Activated CD8-positive, alpha-beta T cell treated with anti-CD3 and anti-CD28 coated beads for 36 hours (primary cell): Measurements from ENCODE around the gene PPOX. TPM values are rescaled to one million over a fixed set of nuclear protein-coding genes. Genes with fewer than 3 reads are reported as not detected.

ENCODE experiments used
- ATAC-seq: fragments of 200-7000 bp; cut with Tn5 transposase; one replicate; pipeline ENCODE4 v1.10.0; 2021; ENCODE audit warnings: mild to moderate bottlenecking, moderate library complexity
- CTCF ChIA-PET: fragments of 350-600 bp; sonication (Branson Sonifier 250); formaldehyde crosslinking; loops from one replicate; lab custom pipeline; 2021; ENCODE audit warnings: antibody characterized with exemption; lab: Charles Lee
- POLR2A ChIA-PET: fragments of 350-600 bp; sonication (Branson Sonifier 250); formaldehyde crosslinking; loops from one replicate; lab custom pipeline; 2021; ENCODE audit warnings: antibody characterized with exemption; lab: Charles Lee
- DNase-seq: peaks from one replicate; pipeline ENCODE4 v3.0.0-alpha.2; 2020
- H3K27ac Mint-ChIP-seq: one replicate; pipeline ENCODE4 v1.8.0; 2021; ENCODE audit warnings: mild to moderate bottlenecking, mixed read lengths
- H3K27me3 Mint-ChIP-seq: one replicate; pipeline ENCODE4 v1.8.0; 2021; ENCODE audit warnings: mixed read lengths
- H3K36me3 Mint-ChIP-seq: one replicate; pipeline ENCODE4 v1.8.0; 2021; ENCODE audit warnings: low read depth, mixed read lengths
- H3K4me1 Mint-ChIP-seq: one replicate; pipeline ENCODE4 v1.8.0; 2021; ENCODE audit warnings: low read depth, mixed read lengths
- H3K4me3 Mint-ChIP-seq: one replicate; pipeline ENCODE4 v1.8.0; 2021; ENCODE audit warnings: mild to moderate bottlenecking, moderate library complexity, mixed read lengths
- H3K9me3 Mint-ChIP-seq: one replicate; pipeline ENCODE4 v1.8.0; 2021; ENCODE audit warnings: mixed read lengths
- intact Hi-C: fragments of 100-400 bp; cut with micrococcal nuclease; formaldehyde crosslinking; loops from one replicate; pipeline ENCODE4 v1.10.0; 2022
- total RNA-seq, 2 experiments: library from RNA; stranded (reverse); gene quantifications; one replicate each; pipeline ENCODE4 v1.2.3, GENCODE V29; 2021
- TF ChIP-seq, protein P1 (sequence below): fragments of 200-600 bp; IDR thresholded peaks from one replicate; pipeline ENCODE4 v1.8.0; 2022; ENCODE audit warnings: antibody characterized with exemption, mild to moderate bottlenecking

Gene PPOX
- total RNA-seq, 2 experiments from 2014 or later = 24.4 to 24.9 TPM

- POLR2A ChIA-PET = interaction anchor here (1.7 to 2.2 kb wide), 2 partner anchors 10 to 13 kb away, joined by 4 to 18 read pairs; partner anchors contain the start of genes NDUFS2 and TOMM40L
- CTCF ChIA-PET = interaction anchor here (1.2 to 18.7 kb wide), 6 partner anchors 8 to 76 kb away, joined by 3 to 306 read pairs (median 31); partner anchors contain the start of genes ADAMTS4, APOA2, NDUFS2 and PPOX
- DNase-seq (no peak), ATAC-seq (no peak)
- TF ChIP-seq, protein P1, sequence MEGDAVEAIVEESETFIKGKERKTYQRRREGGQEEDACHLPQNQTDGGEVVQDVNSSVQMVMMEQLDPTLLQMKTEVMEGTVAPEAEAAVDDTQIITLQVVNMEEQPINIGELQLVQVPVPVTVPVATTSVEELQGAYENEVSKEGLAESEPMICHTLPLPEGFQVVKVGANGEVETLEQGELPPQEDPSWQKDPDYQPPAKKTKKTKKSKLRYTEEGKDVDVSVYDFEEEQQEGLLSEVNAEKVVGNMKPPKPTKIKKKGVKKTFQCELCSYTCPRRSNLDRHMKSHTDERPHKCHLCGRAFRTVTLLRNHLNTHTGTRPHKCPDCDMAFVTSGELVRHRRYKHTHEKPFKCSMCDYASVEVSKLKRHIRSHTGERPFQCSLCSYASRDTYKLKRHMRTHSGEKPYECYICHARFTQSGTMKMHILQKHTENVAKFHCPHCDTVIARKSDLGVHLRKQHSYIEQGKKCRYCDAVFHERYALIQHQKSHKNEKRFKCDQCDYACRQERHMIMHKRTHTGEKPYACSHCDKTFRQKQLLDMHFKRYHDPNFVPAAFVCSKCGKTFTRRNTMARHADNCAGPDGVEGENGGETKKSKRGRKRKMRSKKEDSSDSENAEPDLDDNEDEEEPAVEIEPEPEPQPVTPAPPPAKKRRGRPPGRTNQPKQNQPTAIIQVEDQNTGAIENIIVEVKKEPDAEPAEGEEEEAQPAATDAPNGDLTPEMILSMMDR = no peak
- H3K27me3 Mint-ChIP-seq = no peaks in the 10 kb centered on the region
- H3K4me1 Mint-ChIP-seq = peaks cover 45% of the 10 kb centered on the region
- intact Hi-C loops = no loop called here
- H3K36me3 Mint-ChIP-seq = peaks cover 38% of the 10 kb centered on the region
- H3K4me3 Mint-ChIP-seq = no peak within 1 kb of the TSS
- H3K9me3 Mint-ChIP-seq = no peaks in the 10 kb centered on the region
- H3K27ac Mint-ChIP-seq = peak within 1 kb of the TSS; percentile 61
These were observed 48.9 kb downstream of the PPOX start, which contains the start of gene FCER1G for GRCh38 chr1:161215076-161215475. Gene FCER1G, plus strand, starts transcription at chr1:161215295. Its CDS starts 27 bp downstream, at chr1:161215322.

DNA sequence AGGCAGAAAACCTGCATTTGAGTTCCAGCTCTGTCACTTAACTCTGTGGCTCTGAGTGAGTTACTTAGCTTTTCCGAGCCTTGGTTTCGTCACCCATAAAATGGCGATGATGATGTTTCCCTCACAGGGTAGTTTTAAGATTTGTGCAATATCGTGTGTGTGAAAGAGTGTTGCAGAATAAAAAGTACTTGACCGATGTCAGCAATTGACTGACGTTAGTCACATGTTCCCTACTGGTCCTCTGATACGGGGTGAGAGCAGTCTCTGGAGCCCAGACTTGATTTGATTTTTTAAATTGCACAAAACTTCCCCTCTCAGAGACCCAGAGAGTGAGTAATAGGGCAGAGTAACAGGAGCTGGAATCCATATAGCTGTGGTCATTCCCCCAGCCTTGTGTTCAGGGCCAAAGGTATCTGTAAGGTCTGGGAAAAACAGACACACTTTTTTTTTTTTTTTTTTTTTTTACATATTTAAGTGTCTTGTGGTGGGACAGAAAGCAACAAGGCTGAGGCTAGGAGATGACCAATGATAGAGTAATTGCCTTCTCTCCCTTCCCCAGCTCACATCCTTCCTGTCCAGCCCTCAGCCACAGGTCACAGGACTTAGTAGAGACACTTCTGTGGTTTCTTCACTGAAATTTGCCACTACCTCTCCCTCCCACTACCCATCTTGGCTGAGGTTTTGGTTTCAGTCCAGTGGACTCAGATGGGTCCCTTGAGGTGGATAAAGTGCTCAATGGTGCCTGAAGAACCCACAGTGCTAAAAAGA is 50.9 kb downstream of the PPOX start:
- H3K4me1 Mint-ChIP-seq = peaks cover 54% of the 10 kb centered on the region
- H3K9me3 Mint-ChIP-seq = no peaks in the 10 kb centered on the region
- peak overlapping the region; percentile 76 for H3K27ac Mint-ChIP-seq
- no peak for DNase-seq
- no peak overlapping the region for H3K4me3 Mint-ChIP-seq
- peaks cover 25% of the 10 kb centered on the region for H3K36me3 Mint-ChIP-seq
- ATAC-seq = peak; percentile 70
- TF ChIP-seq, protein P1 = no peak
- CTCF ChIA-PET = interaction anchor here (1.3 to 15.8 kb wide), 6 partner anchors 9 to 165 kb away, joined by 3 to 306 read pairs (median 27); partner anchors contain the start of genes ADAMTS4, NDUFS2 and TOMM40L
- POLR2A ChIA-PET = interaction anchor here (0.6 to 2.2 kb wide), 6 partner anchors 8 to 41 kb away, joined by 3 to 18 read pairs (median 4); partner anchors contain the start of genes NDUFS2 and TOMM40L
- intact Hi-C loops = no loop called here
- H3K27me3 Mint-ChIP-seq = no peaks in the 10 kb centered on the region

DNA sequence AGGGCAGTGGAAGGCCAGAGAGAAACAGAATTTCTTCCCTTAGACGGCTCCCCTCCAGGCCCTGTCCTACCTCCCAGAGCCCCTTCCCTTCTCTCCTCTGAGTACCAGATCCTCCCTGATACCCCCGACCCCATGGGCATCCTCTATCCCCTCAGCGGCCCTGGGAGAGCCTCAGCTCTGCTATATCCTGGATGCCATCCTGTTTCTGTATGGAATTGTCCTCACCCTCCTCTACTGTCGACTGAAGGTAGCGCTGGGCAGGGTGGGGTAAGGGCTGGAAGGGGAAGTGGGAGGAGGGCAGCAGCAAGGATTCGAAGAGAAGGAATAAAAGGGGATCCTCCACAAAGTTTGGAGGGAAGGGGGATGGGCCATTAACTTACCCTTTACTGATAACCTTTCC is 51.6 kb downstream of the PPOX start:
- peaks cover 21% of the 10 kb centered on the region for H3K36me3 Mint-ChIP-seq
- ChIA-PET POLR2A (interaction anchor here (1.0 to 9.4 kb wide), 3 partner anchors 16 to 41 kb away, joined by 3 to 82 read pairs (median 3); partner anchors contain the start of genes ADAMTS4 and NDUFS2), CTCF (interaction anchor here (1.3 to 15.8 kb wide), 5 partner anchors 8 to 164 kb away, joined by 3 to 306 read pairs (median 28); partner anchors contain the start of genes ADAMTS4, NDUFS2 and TOMM40L)
- intact Hi-C loops = no loop called here
- TF ChIP-seq, protein P1 = no peak
- H3K27me3 Mint-ChIP-seq = no peaks in the 10 kb centered on the region
- ATAC-seq (no peak), DNase-seq (no peak)
- H3K9me3 Mint-ChIP-seq = no peaks in the 10 kb centered on the region
- H3K4me1 Mint-ChIP-seq = peaks cover 54% of the 10 kb centered on the region
- H3K27ac Mint-ChIP-seq = peak overlapping the region; percentile 76
- no peak overlapping the region for H3K4me3 Mint-ChIP-seq

- ATAC-seq = no peak
- Mint-ChIP-seq H3K4me1 (peaks cover 54% of the 10 kb centered on the region), H3K27ac (peak overlapping the region; percentile 76), H3K9me3 (no peaks in the 10 kb centered on the region), H3K4me3 (no peak overlapping the region), H3K27me3 (no peaks in the 10 kb centered on the region), H3K36me3 (peaks cover 15% of the 10 kb centered on the region)
- POLR2A ChIA-PET = interaction anchor here (0.6 to 9.4 kb wide), 4 partner anchors 12 to 32 kb away, joined by 3 to 82 read pairs (median 4); partner anchors contain the start of genes ADAMTS4 and NDUFS2
- no peak for DNase-seq
- CTCF ChIA-PET = interaction anchor here (0.9 to 15.8 kb wide), 7 partner anchors 9 to 164 kb away, joined by 3 to 306 read pairs (median 6); partner anchors contain the start of genes ADAMTS4 and NDUFS2
- intact Hi-C loops = no loop called here
- TF ChIP-seq, protein P1 = no peak
These were observed 52.3 kb downstream of the PPOX start for GRCh38 chr1:161218301-161219077.
